H9 (cell line): ENCODE data around the gene EBF4. TPM values are rescaled to one million over a fixed set of nuclear protein-coding genes. Genes with fewer than 3 reads are reported as not detected.

Experiments used
- DNase-seq: peaks from one replicate; pipeline ENCODE4 v3.0.0-alpha.2; 2017
- H2AFZ ChIP-seq: one replicate; pipeline ENCODE4 v1.6.1; 2013; ENCODE audit warnings: mild to moderate bottlenecking, low read length, control low read depth, moderate library complexity
- H2AK5ac ChIP-seq: 2 replicates; pipeline ENCODE4 v1.6.1; 2013; ENCODE audit warnings: low read length, control low read depth, mixed read lengths; ENCODE audit not compliant: insufficient read length
- H2BK120ac ChIP-seq: one replicate; pipeline ENCODE4 v1.6.1; 2013; ENCODE audit warnings: low read depth, mild to moderate bottlenecking, low read length, control low read depth, inconsistent platforms; ENCODE audit not compliant: poor library complexity, severe bottlenecking
- H2BK12ac ChIP-seq: 2 replicates; pipeline ENCODE4 v1.6.1; 2013; ENCODE audit warnings: low read length, control low read depth, mixed read lengths, low read depth; ENCODE audit not compliant: insufficient read length
- H2BK15ac ChIP-seq: 2 replicates; pipeline ENCODE4 v1.6.1; 2013; ENCODE audit warnings: low read depth, low read length, control low read depth
- H2BK20ac ChIP-seq: one replicate; pipeline ENCODE4 v1.6.1; 2013; ENCODE audit warnings: low read depth, mild to moderate bottlenecking, low read length, control low read depth, inconsistent platforms; ENCODE audit not compliant: poor library complexity, severe bottlenecking
- H2BK5ac ChIP-seq: 2 replicates; pipeline ENCODE4 v1.6.1; 2013; ENCODE audit warnings: low read length, control low read depth, mixed read lengths; ENCODE audit not compliant: insufficient read length
- H3K14ac ChIP-seq: 2 replicates; pipeline ENCODE4 v1.6.1; 2013; ENCODE audit warnings: low read length, control low read depth; ENCODE audit not compliant: insufficient read depth
- H3K18ac ChIP-seq: 2 replicates; pipeline ENCODE4 v1.6.1; 2013; ENCODE audit warnings: low read depth, mild to moderate bottlenecking, mixed read lengths, low read length, control low read depth; ENCODE audit not compliant: insufficient read length
- H3K23ac ChIP-seq: 2 replicates; pipeline ENCODE4 v1.6.1; 2013; ENCODE audit warnings: low read length, control low read depth, mixed read lengths, low read depth; ENCODE audit not compliant: insufficient read length
- H3K23me2 ChIP-seq: 2 replicates; pipeline ENCODE4 v1.6.1; 2013; ENCODE audit warnings: low read depth, mild to moderate bottlenecking, mixed read lengths, low read length, control low read depth; ENCODE audit not compliant: insufficient read length, poor library complexity, severe bottlenecking
- H3K27ac ChIP-seq: 2 replicates; pipeline ENCODE4 v1.5.1; 2013; ENCODE audit warnings: low read length, control low read depth, mixed read lengths, low read depth; ENCODE audit not compliant: insufficient read length
- H3K27me3 ChIP-seq: 2 replicates; pipeline ENCODE4 v1.6.1; 2013; ENCODE audit warnings: low read length, control low read depth, inconsistent platforms; ENCODE audit not compliant: insufficient read depth
- H3K4ac ChIP-seq: 2 replicates; pipeline ENCODE4 v1.6.1; 2013; ENCODE audit warnings: low read depth, mild to moderate bottlenecking, control low read depth, inconsistent platforms, low read length, moderate library complexity
- H3K4me1 ChIP-seq: 2 replicates; pipeline ENCODE4 v1.6.1; 2013; ENCODE audit warnings: low read length, control low read depth, inconsistent platforms; ENCODE audit not compliant: insufficient read depth
- H3K4me2 ChIP-seq: 2 replicates; pipeline ENCODE4 v1.6.1; 2013; ENCODE audit warnings: low read length, control low read depth, mixed read lengths; ENCODE audit not compliant: insufficient read length, insufficient read depth
- H3K56ac ChIP-seq: 2 replicates; pipeline ENCODE4 v1.6.1; 2013; ENCODE audit warnings: low read depth, mild to moderate bottlenecking, mixed read lengths, low read length, control low read depth; ENCODE audit not compliant: insufficient read length
- H3K79me1 ChIP-seq: 2 replicates; pipeline ENCODE4 v1.6.1; 2013; ENCODE audit warnings: low read depth, mild to moderate bottlenecking, moderate library complexity, low read length, control low read depth, inconsistent platforms; ENCODE audit not compliant: insufficient read depth, poor library complexity, severe bottlenecking
- H3K79me2 ChIP-seq: 2 replicates; pipeline ENCODE4 v1.6.1; 2013; ENCODE audit warnings: low read length, control low read depth, inconsistent platforms; ENCODE audit not compliant: insufficient read depth
- H3K9ac ChIP-seq: 2 replicates; pipeline ENCODE4 v1.6.1; 2013; ENCODE audit warnings: low read length, control low read depth, mixed read lengths; ENCODE audit not compliant: insufficient read length; ENCODE audit errors: extremely low read depth
- H3K9me3 ChIP-seq: one replicate; pipeline ENCODE4 v1.6.1; 2013; ENCODE audit warnings: low read depth, low read length, inconsistent platforms; ENCODE audit not compliant: control insufficient read depth
- H3T11ph ChIP-seq: one replicate; pipeline ENCODE4 v1.6.1; 2013; ENCODE audit warnings: mild to moderate bottlenecking, low read length, control low read depth, inconsistent platforms
- H4K20me1 ChIP-seq: one replicate; pipeline ENCODE4 v1.6.1; 2013; ENCODE audit not compliant: control insufficient read depth, insufficient read length, insufficient read depth
- H4K5ac ChIP-seq: 2 replicates; pipeline ENCODE4 v1.6.1; 2013; ENCODE audit warnings: low read depth, mild to moderate bottlenecking, mixed read lengths, low read length, control low read depth; ENCODE audit not compliant: insufficient read length
- H4K8ac ChIP-seq: replicated peaks from 2 replicates; pipeline ENCODE4 v1.6.1; 2013; ENCODE audit warnings: low read length, control low read depth, mixed read lengths, low read depth; ENCODE audit not compliant: insufficient read length
- H4K91ac ChIP-seq: 2 replicates; pipeline ENCODE4 v1.6.1; 2013; ENCODE audit warnings: low read depth, mild to moderate bottlenecking, moderate library complexity, mixed read lengths, low read length, control low read depth; ENCODE audit not compliant: insufficient read length
- H3K27ac Mint-ChIP-seq, 3 experiments: 2 replicates in 2 of 3; 3 replicates in 1 of 3; pipeline ENCODE4 v1.8.0; 2020 to 2021; ENCODE audit warnings: mixed read lengths in 3 of 3, mild to moderate bottlenecking in 1 of 3, moderate library complexity in 1 of 3
- H3K27me3 Mint-ChIP-seq: 2 replicates; pipeline ENCODE4 v1.8.0; 2021; ENCODE audit warnings: low read depth, mild to moderate bottlenecking, moderate library complexity, mixed read lengths
- H3K36me3 Mint-ChIP-seq, 3 experiments: 2 replicates in 2 of 3; 3 replicates in 1 of 3; pipeline ENCODE4 v1.8.0; 2020 to 2021; ENCODE audit warnings: low read depth in 3 of 3, mixed read lengths in 3 of 3; ENCODE audit not compliant: insufficient read depth in 1 of 3
- H3K4me1 Mint-ChIP-seq, 2 experiments: 2 replicates each; pipeline ENCODE4 v1.8.0; 2020; ENCODE audit warnings: mixed read lengths in 2 of 2
- H3K4me3 Mint-ChIP-seq, 2 experiments: 2 replicates in 1 of 2; 3 replicates in 1 of 2; pipeline ENCODE4 v1.8.0; 2020 to 2021; ENCODE audit warnings: mild to moderate bottlenecking in 2 of 2, mixed read lengths in 2 of 2, moderate library complexity in 1 of 2
- H3K9me3 Mint-ChIP-seq, 2 experiments: 2 replicates in 1 of 2; 3 replicates in 1 of 2; pipeline ENCODE4 v1.8.0; 2020; ENCODE audit warnings: mild to moderate bottlenecking in 2 of 2, mixed read lengths in 2 of 2, moderate library complexity in 1 of 2
- CTCF ChIP-seq: fragments of 200-600 bp; sonication (generic); conservative IDR thresholded peaks from 3 replicates; pipeline ENCODE4 v1.8.0; 2021; ENCODE audit warnings: antibody characterized with exemption, mild to moderate bottlenecking
- whole genome bisulfite sequencing: extraction: QIAGEN DNeasy Blood & Tissue Kit; methylation state at CpG from one replicate; pipeline ENCODE4 v1.1.7; 2013; ENCODE audit warnings: missing lambda C conversion rate, low lambda C conversion rate, mixed read lengths; ENCODE audit not compliant: insufficient read length; ENCODE audit errors: extremely low coverage; 5-methylcytosine and 5-hydroxymethylcytosine counted together
- total RNA-seq: library from RNA; stranded (reverse); gene quantifications from 2 replicates; pipeline ENCODE4 v1.2.1, GENCODE V29; 2021

The EBF4 gene
- total RNA-seq, 1 experiment from 2014 or later, result 3.9 TPM

DNA sequence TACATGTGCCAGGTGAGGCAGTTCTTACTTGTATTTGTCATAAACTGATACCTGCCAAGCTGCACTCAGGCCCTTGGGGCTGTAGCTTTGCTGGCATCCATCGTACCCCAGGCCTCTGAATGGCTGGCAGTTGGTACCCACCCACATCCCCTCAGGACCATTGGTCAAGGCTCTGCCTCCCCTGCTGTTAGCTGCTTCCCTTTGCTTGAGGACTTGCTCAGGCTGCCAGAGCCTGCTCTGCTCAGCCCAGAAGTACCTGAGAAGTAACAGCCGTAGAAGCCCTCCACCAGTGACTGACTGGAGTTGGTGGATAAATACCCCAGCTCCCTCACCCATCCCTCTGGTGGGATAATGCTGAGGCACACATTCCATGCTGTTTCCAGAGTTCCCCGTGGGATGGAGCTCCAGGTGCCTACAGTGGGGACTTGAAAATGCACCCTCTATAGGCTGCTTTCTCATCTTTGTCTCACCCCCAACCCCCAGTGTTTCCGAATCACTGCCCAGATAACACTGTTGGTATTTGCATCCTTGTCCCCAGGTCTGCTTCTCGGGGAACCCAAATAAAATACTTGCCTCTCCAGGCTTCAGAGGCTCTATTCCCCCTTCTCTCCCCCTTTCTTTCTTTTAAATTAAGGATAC, 7.3 kb downstream of the EBF4 start:
- no peak overlapping the region for H3K23ac ChIP-seq
- no peak overlapping the region for H2BK20ac ChIP-seq
- H3K27ac ChIP-seq, result no peak overlapping the region
- H2AK5ac ChIP-seq, result no peak overlapping the region
- no peak for DNase-seq
- no peak overlapping the region for H4K5ac ChIP-seq
- Mint-ChIP-seq H3K9me3 (no peaks in the 10 kb centered on the region; a peak in 1 of 5 replicates), H3K4me1 (peaks cover 25 to 41% of the 10 kb centered on the region in 2 experiments), H3K27me3 (peaks cover 94% of the 10 kb centered on the region), H3K27ac (no peak overlapping the region), H3K4me3 (no peak overlapping the region), H3K36me3 (no peaks in the 10 kb centered on the region; a peak in 1 of 7 replicates)
- TF ChIP-seq CTCF, result no peak
- H2BK15ac ChIP-seq, result no peak overlapping the region
- H4K91ac ChIP-seq, result no peak overlapping the region
- WGBS, result no CpG with 5 or more reads among the region's 5 CpGs
- H3K79me1 ChIP-seq, result no peaks in the 10 kb centered on the region
- no peak overlapping the region for H2BK120ac ChIP-seq
- no peak overlapping the region for H3K4ac ChIP-seq
- no peak overlapping the region for H3K14ac ChIP-seq
- no peak overlapping the region for H2AFZ ChIP-seq
- no peak overlapping the region for H3K4me2 ChIP-seq
- no peaks in the 10 kb centered on the region for H3K79me2 ChIP-seq
- H2BK12ac ChIP-seq, result no peak overlapping the region
- no peak overlapping the region for H3T11ph ChIP-seq
- H3K23me2 ChIP-seq, result no peaks in the 10 kb centered on the region
- H3K18ac ChIP-seq, result no peak overlapping the region
- no peak overlapping the region for H3K56ac ChIP-seq
- no peak overlapping the region for H2BK5ac ChIP-seq
- no peak overlapping the region for H4K8ac ChIP-seq
- H3K27me3 ChIP-seq, result peaks cover 18% of the 10 kb centered on the region
- H4K20me1 ChIP-seq, result no peaks in the 10 kb centered on the region
- H3K4me1 ChIP-seq, result no peaks in the 10 kb centered on the region; the same call in 1 of the 2 replicates
- H3K9ac ChIP-seq, result no peak overlapping the region
- H3K9me3 ChIP-seq, result no peaks in the 10 kb centered on the region
